Measurements from ENCODE around the gene THUMPD3.

Gene THUMPD3

DNA sequence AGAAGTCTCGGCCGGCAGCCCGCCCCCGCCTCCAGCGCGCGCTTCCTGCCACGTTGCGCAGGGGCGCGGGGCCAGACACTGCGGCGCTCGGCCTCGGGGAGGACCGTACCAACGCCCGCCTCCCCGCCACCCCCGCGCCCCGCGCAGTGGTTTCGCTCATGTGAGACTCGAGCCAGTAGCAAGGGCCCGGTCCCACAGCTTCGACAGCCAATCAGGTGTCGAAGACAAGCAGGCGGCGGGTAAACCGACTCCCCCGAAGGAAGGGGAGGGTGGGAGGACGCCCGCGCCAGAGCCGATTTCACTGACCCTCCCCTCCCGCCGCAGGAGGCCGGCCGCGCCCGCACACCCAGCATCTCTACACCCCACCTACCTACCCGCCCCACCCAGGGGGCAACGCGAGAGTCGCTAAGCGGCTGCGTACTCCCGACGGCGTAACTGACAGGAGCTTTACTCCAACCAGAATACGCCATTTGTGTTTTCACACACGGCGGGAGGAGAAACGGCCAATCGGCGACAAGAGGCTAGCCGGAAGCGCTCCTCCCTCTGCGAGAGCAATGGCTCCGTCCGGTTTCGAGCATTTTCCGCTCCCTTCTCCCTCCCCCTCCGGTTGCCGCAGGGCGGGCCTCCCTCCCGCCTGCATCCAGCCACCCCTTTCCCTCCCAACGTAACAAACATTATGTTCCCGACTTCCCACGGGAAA lies 33.9 kb downstream of the THUMPD3 start:
- DNase-seq (ENCODE audit: insufficient read length, low spot score) (peak; percentile 90), FAIRE-seq (peak; percentile 92)

DNA sequence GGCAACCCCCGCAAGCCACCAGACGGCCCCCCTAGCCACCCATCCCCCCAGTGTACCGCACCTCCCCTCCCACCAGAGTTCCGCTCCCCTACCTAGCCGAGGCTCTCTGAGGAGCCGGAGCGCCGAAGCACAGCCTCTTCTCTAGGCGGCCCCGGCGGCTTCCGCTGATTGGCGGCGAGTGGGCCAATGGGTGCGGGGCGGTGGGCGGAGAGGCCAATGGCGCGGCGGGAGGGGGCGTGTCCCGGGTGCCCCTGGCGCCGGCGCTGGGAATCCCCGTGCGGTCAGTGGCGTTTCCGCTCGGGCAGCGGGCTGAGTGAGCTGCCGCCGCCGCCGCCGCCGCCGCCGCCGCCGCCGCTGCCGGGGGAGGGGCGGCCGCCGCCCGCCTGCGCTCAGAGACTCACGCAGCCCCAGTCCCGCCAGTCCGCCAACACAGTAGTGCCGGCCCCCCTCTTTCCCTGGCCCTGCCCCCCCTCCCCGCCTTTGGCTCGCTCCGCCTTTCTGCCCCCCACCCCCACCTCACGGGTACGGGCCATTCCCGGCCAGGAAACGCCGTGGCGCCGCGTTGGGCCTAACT lies 34.6 kb downstream of the THUMPD3 start, which contains the start of gene SETD5:
SETD5 (plus strand) TSS at position 284 of the 574 bp plus-strand sequence. CDS start 31,324 bp downstream, outside the sequence.
- DNase-seq (ENCODE audit: insufficient read length, low spot score) (peak; percentile 87), FAIRE-seq (peak; percentile 66)

DNA sequence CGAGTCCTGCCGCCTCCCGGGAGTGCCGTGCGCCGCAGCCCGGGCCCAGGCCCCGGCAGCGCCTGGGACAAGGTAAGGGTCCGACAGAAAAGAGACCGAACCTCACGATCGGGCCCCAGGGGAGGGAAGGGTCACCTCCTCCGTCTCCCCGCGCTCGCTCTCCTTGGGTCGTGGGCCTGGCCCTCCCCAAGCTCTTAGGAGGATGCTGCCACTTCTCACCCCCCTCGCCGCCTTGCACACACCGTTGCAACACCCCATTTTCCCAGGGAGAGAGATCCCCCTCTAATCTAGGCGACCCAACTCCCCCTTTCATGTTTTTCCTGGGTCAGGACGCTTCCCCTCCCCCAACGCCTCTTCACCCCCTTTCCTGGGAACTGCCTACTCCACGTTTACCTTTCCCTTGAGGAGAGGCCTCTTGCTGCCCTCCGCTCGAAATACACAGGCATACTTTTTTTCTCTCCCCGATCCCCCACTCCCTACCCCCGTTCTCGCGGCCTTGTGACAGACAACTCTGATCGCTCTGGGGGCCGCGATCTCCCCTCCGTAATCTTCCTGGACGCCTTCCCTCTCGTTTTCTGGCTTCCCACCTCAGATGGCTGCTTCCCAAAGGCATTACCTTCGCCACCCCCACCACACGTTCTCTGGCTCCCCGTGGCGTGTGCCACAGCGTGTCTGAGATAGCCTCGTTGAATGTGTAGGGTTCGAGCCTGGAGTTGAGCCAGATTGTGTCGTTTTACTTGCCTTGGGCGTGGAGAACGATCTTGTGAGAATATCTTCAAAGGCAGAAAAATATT lies 35.2 kb downstream of the THUMPD3 start:
- FAIRE-seq (no peak), DNase-seq (ENCODE audit: insufficient read length, low spot score) (no peak)

- FAIRE-seq (no peak), DNase-seq (ENCODE audit: insufficient read length, low spot score) (peak; percentile 17)
Observed at GRCh38 chr3:9398700-9399336, 36.0 kb downstream of the THUMPD3 start.

- no peak for FAIRE-seq
- DNase-seq (ENCODE audit: insufficient read length, low spot score): no peak
Observed at GRCh38 chr3:9399337-9399703, 36.5 kb downstream of the THUMPD3 start.

- FAIRE-seq: no peak
- peak; percentile 51 for DNase-seq (ENCODE audit: insufficient read length, low spot score)
Observed at GRCh38 chr3:9399746-9400145, 36.9 kb downstream of the THUMPD3 start.

DNA sequence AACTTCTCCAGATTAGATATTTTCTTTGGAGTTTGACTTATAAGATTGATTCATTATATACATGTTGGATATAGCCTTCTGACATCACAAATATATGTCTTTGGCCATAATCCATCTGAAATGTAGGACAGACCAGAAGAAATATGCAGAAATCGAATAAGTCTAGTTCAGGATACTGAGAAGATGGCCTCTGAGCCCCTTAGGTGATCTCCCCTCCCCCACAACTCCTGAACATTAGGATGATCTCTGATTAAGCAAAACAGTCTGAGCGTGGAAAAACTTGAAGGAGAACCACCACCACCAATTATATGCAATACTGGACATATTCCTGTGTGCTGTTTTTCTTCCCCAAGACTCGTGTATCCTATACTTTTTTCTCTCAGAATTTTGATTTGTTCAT lies 37.8 kb downstream of the THUMPD3 start:
- FAIRE-seq (no peak), DNase-seq (ENCODE audit: insufficient read length, low spot score) (no peak)

DNA sequence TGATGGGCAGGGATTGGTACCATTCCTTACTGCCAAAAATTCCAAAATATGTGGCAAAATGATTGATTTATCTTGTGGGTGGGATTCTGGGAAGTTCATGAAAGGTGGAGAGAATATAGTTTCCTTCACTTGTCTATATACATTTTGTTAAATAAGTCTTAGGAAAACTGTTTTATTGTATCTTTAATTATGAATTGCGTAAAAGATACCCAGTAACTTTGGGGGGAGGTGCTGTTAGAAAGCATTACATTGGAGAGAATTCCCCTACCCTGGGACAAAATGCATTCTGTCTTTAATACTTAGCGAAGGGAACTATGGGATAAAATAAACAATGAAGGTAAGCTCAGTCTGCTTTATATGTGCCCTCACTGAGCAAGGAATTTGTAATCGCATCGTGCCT lies 39.1 kb downstream of the THUMPD3 start:
- DNase-seq (ENCODE audit: insufficient read length, low spot score) (no peak), FAIRE-seq (no peak)

- no peak for FAIRE-seq
- DNase-seq (ENCODE audit: insufficient read length, low spot score): no peak
Observed at GRCh38 chr3:9402410-9403228, 39.8 kb downstream of the THUMPD3 start.

- FAIRE-seq (no peak), DNase-seq (ENCODE audit: insufficient read length, low spot score) (no peak)
Observed at GRCh38 chr3:9403463-9403862, 40.6 kb downstream of the THUMPD3 start.

DNA sequence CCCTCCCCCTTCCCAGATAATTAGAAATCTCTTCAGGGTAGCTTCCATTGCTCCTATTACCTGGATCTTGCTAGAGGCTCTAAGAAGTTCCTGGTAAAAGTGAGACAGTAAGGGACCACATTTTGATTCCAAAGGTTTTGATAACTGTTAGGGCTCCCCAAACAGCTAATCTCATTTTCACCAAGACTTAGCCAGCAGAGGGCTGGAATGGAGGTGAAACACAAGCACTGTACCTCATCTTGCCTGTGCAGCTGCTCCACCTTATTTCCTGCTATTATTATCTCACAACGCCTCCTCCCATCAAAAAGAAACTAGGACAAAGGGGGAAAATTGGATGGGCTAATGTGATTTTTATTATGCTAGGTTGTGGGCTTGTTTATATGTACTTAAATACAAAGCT lies 41.8 kb downstream of the THUMPD3 start:
- DNase-seq (ENCODE audit: insufficient read length, low spot score) (no peak), FAIRE-seq (no peak)

GRCh38 chr3:9405756-9406155 lies 42.9 kb downstream of the THUMPD3 start:
- no peak for FAIRE-seq
- no peak for DNase-seq (ENCODE audit: insufficient read length, low spot score)

GRCh38 chr3:9406856-9407626 lies 44.2 kb downstream of the THUMPD3 start:
- FAIRE-seq (no peak), DNase-seq (ENCODE audit: insufficient read length, low spot score) (no peak)

GRCh38 chr3:9408061-9408460 lies 45.2 kb downstream of the THUMPD3 start:
- DNase-seq (ENCODE audit: insufficient read length, low spot score): no peak
- FAIRE-seq: no peak

DNA sequence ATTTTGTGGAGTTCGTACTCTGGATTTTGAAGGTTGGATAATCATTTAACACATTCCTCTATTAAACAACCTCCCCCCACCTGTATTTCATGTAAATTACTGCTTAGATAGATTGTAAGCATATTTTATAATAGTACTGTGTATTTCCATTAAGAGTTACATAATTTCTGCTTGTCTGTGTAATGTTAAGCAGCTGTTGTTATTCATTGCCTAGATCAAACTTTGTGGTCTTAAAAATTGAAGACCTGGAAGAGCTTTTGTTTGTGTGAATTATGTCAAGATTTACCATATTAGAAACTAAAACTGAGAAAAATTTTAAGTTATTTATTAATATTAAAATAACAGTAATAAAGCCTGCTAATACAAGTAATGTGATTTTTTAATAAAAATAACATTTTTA lies 45.7 kb downstream of the THUMPD3 start:
- no peak for DNase-seq (ENCODE audit: insufficient read length, low spot score)
- no peak for FAIRE-seq

GRCh38 chr3:9409981-9410854 lies 47.4 kb downstream of the THUMPD3 start:
- FAIRE-seq (no peak), DNase-seq (ENCODE audit: insufficient read length, low spot score) (no peak)

DNA sequence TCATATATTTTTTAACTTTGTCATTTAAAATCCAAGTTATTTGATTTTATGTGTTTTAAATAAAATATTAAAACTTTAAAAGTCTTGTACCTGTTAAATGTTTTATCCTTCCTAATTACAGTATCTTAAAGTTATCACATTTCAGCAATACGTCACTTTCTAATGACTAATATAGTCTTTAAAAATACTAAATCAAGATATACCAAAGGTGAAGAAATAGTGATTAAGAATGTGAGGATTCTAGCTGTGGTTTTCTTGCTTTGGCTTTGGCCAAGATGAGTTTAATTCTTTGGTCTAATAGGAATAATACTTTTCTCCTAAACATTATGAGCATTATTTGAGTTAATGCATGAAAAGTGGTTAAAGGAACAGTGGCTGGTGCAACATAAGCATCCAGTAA lies 48.4 kb downstream of the THUMPD3 start:
- FAIRE-seq: no peak
- DNase-seq (ENCODE audit: insufficient read length, low spot score): no peak

DNA sequence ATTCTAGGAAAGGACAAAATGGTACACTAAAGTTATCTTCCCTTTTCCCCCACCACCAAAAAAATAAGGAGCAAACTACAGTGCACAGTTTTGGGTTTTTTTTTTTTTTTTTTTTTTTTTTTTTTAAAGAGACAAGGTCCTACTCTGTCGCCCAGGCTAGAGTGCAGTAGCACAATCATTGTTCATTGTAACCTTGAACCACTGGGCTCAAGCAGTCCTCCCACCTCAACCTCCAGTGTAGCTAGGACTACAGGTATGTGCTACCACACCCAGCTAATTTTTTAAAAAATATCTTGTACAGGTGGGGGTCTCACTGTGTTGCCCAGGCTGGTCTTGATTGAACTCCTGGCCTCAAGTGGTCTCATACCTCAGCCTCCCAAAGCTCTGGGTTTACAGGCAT lies 49.4 kb downstream of the THUMPD3 start:
- FAIRE-seq (no peak), DNase-seq (ENCODE audit: insufficient read length, low spot score) (no peak)

DNA sequence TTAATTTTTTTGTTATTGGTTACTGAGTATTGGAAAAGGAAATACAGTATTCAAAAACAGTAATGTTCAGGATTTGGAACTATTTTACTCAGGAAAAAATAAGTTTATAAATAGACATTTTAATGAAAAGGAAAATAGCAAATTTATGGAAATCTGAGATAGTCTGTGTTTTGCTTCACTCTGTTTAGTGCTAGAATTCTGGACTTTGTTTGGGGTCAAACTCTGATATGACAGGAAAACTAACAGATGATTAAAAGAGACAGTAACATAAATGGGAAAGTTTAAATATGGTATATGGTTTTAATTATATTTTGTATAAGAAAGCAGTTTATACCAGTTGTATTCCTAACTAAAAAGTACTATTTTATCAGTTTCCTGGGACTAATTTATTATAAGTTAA lies 52.0 kb downstream of the THUMPD3 start:
- no peak for DNase-seq (ENCODE audit: insufficient read length, low spot score)
- FAIRE-seq: no peak
